GM19397 (cell line): ENCODE results near the gene PTRH2.
"Not testable (repeated sequence)": the region's sequence is repeated elsewhere in the genome, so short reads cannot be mapped to it uniquely, and the experiment has no call there.

Experiments used
- ATAC-seq: cut with Tn5 transposase; IDR thresholded peaks from one replicate; pipeline ENCODE4 v1.9.1; 2021; ENCODE audit warnings: mild to moderate bottlenecking, moderate library complexity; ENCODE audit not compliant: unreplicated experiment

Gene PTRH2

GRCh38 chr17:59707149-59707970 is at the start of gene PTRH2, which contains the start of gene VMP1:
TSS of gene PTRH2 (minus strand) at chr17:59707430. CDS start at chr17:59697978, 9,452 bp downstream.
TSS of gene VMP1 (plus strand) at chr17:59707654. CDS start at chr17:59731447, 23,793 bp downstream.
- peak; percentile 96 for ATAC-seq

GRCh38 chr17:59756236-59756818 is 49.1 kb upstream of the PTRH2 start:
- ATAC-seq: no peak

- ATAC-seq: not testable (repeated sequence)
Observed at GRCh38 chr17:59755069-59755468, 47.8 kb upstream of the PTRH2 start.

GRCh38 chr17:59754552-59754951 is 47.3 kb upstream of the PTRH2 start:
- ATAC-seq: no peak

GRCh38 chr17:59753522-59754467 is 46.6 kb upstream of the PTRH2 start:
- no peak for ATAC-seq

GRCh38 chr17:59752922-59753321 is 45.7 kb upstream of the PTRH2 start:
- no peak for ATAC-seq

GRCh38 chr17:59752446-59752845 is 45.2 kb upstream of the PTRH2 start:
- no peak for ATAC-seq

- ATAC-seq: no peak
Observed at GRCh38 chr17:59751955-59752413, 44.8 kb upstream of the PTRH2 start.

GRCh38 chr17:59748591-59748990 is 41.4 kb upstream of the PTRH2 start:
- ATAC-seq: no peak

GRCh38 chr17:59746849-59747445 is 39.7 kb upstream of the PTRH2 start:
- ATAC-seq: no peak

- ATAC-seq: no peak
Observed at GRCh38 chr17:59745040-59745439, 37.8 kb upstream of the PTRH2 start.

- no peak for ATAC-seq
Observed at GRCh38 chr17:59743842-59744241, 36.6 kb upstream of the PTRH2 start.

GRCh38 chr17:59737324-59737723 is 30.1 kb upstream of the PTRH2 start:
- no peak for ATAC-seq

- no peak for ATAC-seq
Observed at GRCh38 chr17:59734226-59734625, 27.0 kb upstream of the PTRH2 start.

- ATAC-seq: no peak
Observed at GRCh38 chr17:59733697-59734096, 26.5 kb upstream of the PTRH2 start.

GRCh38 chr17:59730268-59730834 is 23.1 kb upstream of the PTRH2 start:
- no peak for ATAC-seq

- ATAC-seq: no peak
Observed at GRCh38 chr17:59727817-59728533, 20.7 kb upstream of the PTRH2 start.

GRCh38 chr17:59725691-59726090 is 18.5 kb upstream of the PTRH2 start:
- ATAC-seq: no peak

GRCh38 chr17:59723607-59724006 is 16.4 kb upstream of the PTRH2 start:
- ATAC-seq: no peak

- ATAC-seq: no peak
Observed at GRCh38 chr17:59723041-59723440, 15.8 kb upstream of the PTRH2 start.
